Measurements from ENCODE around the gene TNFRSF13B.
A peak's percentile ranks its signal among the peaks of the same experiment; 100 is the strongest.
"Not testable (repeated sequence)": the region's sequence is repeated elsewhere in the genome, so short reads cannot be mapped to it uniquely, and the experiment has no call there.

TNFRSF13B gene

DNA sequence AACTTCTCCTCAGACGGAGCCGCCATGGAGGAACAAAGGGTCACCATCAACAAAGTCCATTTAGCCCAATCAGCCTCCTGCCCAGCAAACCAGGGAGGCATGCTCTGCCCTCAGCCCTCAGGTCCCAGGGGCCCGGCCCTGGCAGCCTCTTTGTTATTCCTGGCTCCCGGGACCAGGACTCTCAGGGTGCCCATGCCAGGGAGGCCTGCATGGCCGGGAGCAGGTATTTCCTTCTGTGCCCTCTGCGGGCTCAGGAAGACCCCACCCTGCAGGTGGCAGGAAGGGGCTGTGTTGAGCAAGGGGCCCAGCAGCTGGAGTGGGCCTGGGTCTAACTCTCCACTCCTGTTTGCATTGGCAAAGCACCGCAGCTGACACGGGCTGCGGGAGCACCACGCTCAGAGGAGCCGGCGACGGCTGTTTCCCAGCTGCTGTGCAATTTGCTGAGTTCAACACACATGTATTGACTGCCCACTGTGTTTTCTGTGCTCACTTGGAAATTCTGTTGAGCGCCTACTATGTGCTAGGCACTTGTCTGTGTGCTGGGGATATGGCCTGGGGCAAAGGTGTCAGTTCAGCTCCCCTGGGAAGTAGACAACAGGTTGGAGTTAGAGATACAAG is 33.2 kb upstream of the TNFRSF13B start:
- not testable (repeated sequence) for DNase-seq

DNA sequence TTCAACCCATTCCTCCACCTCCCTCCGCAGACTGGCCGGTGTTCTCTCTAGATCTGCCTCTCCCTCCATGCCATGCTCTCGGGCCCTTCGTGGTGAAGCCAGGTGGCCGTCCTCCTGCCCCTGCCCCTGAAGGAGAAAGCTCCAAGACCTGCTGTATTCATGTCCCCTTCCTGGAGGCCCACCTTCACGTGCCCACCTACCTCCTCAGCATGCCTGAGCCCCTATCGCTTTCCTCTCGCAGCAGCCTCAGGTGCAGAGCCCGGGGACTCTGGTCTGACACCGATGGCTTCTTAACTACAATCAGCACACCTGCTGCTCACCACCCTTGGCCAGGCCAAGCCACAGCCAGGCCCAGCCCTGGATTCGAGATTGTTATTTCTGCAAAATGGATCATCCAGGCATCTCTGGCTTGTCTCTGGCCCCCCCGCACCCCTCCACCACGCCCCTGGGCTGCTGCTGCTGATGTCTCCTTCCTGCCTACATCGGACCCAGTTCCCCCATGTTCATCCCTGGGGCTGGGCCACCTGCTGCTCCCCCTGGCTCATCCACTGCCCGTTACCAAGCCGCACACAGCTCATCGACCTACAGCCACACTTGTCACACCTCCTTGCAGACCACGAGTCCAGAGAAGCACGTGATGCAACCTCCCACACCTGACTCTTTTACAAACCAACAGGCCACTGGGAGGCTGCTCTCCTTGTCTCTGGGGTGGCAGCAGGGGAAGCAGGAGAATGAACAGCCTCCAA is 32.5 kb upstream of the TNFRSF13B start:
- DNase-seq = no peak

- not testable (repeated sequence) for DNase-seq
These were observed 31.1 kb upstream of the TNFRSF13B start for GRCh38 chr17:17002731-17003715.

GRCh38 chr17:17001874-17002520 is 30.1 kb upstream of the TNFRSF13B start:
- peak; percentile 77 to 86 for DNase-seq

GRCh38 chr17:17001076-17001777 is 29.3 kb upstream of the TNFRSF13B start:
- no peak for DNase-seq

- DNase-seq = no peak
These were observed 28.2 kb upstream of the TNFRSF13B start for GRCh38 chr17:16999931-17000625.

- peak in 1 of 2 donors; percentile 71 for DNase-seq
These were observed 25.9 kb upstream of the TNFRSF13B start for GRCh38 chr17:16997514-16998429.

GRCh38 chr17:16996726-16997125 is 24.8 kb upstream of the TNFRSF13B start:
- DNase-seq = not testable (repeated sequence)

GRCh38 chr17:16995930-16996329 is 24.0 kb upstream of the TNFRSF13B start:
- DNase-seq = no peak

GRCh38 chr17:16994631-16995030 is 22.7 kb upstream of the TNFRSF13B start:
- no peak for DNase-seq

- peak; percentile 84 to 85 for DNase-seq
These were observed 19.6 kb upstream of the TNFRSF13B start for GRCh38 chr17:16991349-16992009.

- no peak for DNase-seq
These were observed 18.3 kb upstream of the TNFRSF13B start for GRCh38 chr17:16989953-16990860.

GRCh38 chr17:16989230-16989952 is 17.5 kb upstream of the TNFRSF13B start:
- DNase-seq = no peak

- no peak for DNase-seq
These were observed 16.9 kb upstream of the TNFRSF13B start for GRCh38 chr17:16988749-16989229.

DNA sequence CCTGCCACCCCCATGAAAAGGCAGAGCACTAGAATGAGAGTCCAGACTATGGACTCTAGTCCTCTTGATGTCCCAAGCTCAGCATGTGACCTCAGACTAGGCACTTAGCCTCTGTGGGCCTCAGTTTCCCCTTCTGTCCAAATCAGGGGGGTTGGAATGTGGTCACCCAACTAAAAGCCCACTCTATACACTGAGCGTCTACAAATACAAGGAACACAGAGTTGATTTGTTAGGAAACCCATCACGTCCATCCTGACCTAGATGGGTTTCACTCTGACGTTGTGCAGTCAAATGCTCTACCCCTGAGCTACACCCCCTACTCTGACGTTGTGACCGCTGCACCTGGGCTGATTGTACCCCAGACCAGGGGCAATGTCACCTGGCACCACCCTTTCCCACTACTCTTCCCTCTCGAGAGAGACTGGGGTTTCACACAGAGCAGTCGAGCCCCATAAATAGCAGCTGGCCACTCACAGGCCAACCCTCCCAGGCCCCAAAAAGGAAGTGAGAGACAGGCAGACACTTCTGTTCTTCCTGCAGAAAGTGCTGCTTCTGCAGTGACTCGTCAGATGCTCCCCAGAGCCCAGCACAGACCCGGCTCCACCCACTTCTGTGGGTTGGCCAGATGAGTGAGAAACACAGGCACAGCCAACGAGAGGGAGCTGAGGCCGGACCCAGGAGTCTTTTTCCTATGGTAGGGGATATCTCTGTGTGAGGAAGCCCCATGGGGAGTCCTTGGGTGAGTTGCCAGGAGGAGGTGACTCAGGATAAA is 16.1 kb upstream of the TNFRSF13B start:
- DNase-seq = peak; percentile 53 to 55

GRCh38 chr17:16987066-16987829 is 15.3 kb upstream of the TNFRSF13B start:
- no peak for DNase-seq

Data from stimulated activated CD4-positive, alpha-beta T cell treated with anti-CD3 and anti-CD28 coated beads, Interleukin-2, amount 100 ng/mL, for 48 hours (primary cell).